22Rv1 (cell line): ENCODE measurements around the gene DSTN.

ENCODE experiments used
- ZFX ChIP-seq: fragments of 450-650 bp; IDR thresholded peaks from 2 replicates; pipeline ENCODE4 v1.6.1; 2017; ENCODE audit warnings: antibody characterized with exemption, borderline replicate concordance
- TF ChIP-seq, protein P1 (sequence below): fragments of 450-650 bp; IDR thresholded peaks from 2 replicates; pipeline ENCODE4 v1.5.1; 2017; ENCODE audit warnings: mild to moderate bottlenecking

- TF ChIP-seq, protein P1, sequence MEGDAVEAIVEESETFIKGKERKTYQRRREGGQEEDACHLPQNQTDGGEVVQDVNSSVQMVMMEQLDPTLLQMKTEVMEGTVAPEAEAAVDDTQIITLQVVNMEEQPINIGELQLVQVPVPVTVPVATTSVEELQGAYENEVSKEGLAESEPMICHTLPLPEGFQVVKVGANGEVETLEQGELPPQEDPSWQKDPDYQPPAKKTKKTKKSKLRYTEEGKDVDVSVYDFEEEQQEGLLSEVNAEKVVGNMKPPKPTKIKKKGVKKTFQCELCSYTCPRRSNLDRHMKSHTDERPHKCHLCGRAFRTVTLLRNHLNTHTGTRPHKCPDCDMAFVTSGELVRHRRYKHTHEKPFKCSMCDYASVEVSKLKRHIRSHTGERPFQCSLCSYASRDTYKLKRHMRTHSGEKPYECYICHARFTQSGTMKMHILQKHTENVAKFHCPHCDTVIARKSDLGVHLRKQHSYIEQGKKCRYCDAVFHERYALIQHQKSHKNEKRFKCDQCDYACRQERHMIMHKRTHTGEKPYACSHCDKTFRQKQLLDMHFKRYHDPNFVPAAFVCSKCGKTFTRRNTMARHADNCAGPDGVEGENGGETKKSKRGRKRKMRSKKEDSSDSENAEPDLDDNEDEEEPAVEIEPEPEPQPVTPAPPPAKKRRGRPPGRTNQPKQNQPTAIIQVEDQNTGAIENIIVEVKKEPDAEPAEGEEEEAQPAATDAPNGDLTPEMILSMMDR = no peak
- no peak for TF ChIP-seq ZFX
Measured at GRCh38 chr20:17629678-17630089, 59.8 kb downstream of the DSTN start.
